Osteoblast (primary cell): ENCODE measurements around the gene SLC12A5. TPM values are rescaled to one million over a fixed set of nuclear protein-coding genes. Genes with fewer than 3 reads are reported as not detected.

ENCODE experiments used
- DNase-seq: peaks from one replicate; pipeline ENCODE4 v3.0.0; 2011; ENCODE audit warnings: low spot score, mixed read lengths; ENCODE audit not compliant: insufficient read length; ENCODE audit errors: missing footprints
- H2AFZ ChIP-seq: 2 replicates; pipeline ENCODE4 v1.6.0; 2011; ENCODE audit warnings: mild to moderate bottlenecking, low read length
- H3K27ac ChIP-seq: 2 replicates; pipeline ENCODE4 v1.5.1; 2011; ENCODE audit warnings: mild to moderate bottlenecking, low read depth, low read length, moderate library complexity
- H3K27me3 ChIP-seq: 2 replicates; pipeline ENCODE4 v1.6.0; 2012; ENCODE audit warnings: mild to moderate bottlenecking, control low read depth, inconsistent platforms, low read length, moderate library complexity; ENCODE audit not compliant: insufficient read depth
- H3K36me3 ChIP-seq: 2 replicates; pipeline ENCODE4 v1.5.1; 2011; ENCODE audit warnings: mild to moderate bottlenecking, low read length, control low read depth, moderate library complexity; ENCODE audit not compliant: insufficient read depth
- H3K4me1 ChIP-seq: 2 replicates; pipeline ENCODE4 v1.5.1; 2011; ENCODE audit warnings: mild to moderate bottlenecking, low read length, control low read depth, moderate library complexity; ENCODE audit not compliant: insufficient read depth
- H3K4me2 ChIP-seq: 2 replicates; pipeline ENCODE4 v1.6.0; 2011; ENCODE audit warnings: mild to moderate bottlenecking, low read length; ENCODE audit not compliant: insufficient read depth
- H3K4me3 ChIP-seq: fragments of 200-600 bp; sonication (generic); 3 replicates; pipeline ENCODE4 v1.5.1; 2012; ENCODE audit warnings: mild to moderate bottlenecking, low read length, inconsistent platforms; ENCODE audit not compliant: insufficient read depth
- H3K79me2 ChIP-seq: 2 replicates; pipeline ENCODE4 v1.6.0; 2012; ENCODE audit warnings: mild to moderate bottlenecking, low read length, control low read depth, inconsistent platforms; ENCODE audit not compliant: insufficient read depth
- H3K9me3 ChIP-seq: 2 replicates; pipeline ENCODE4 v1.5.1; 2011; ENCODE audit warnings: low read depth, low read length, control low read depth
- H4K20me1 ChIP-seq: 2 replicates; pipeline ENCODE4 v1.6.0; 2012; ENCODE audit warnings: mild to moderate bottlenecking, low read length, control low read depth; ENCODE audit not compliant: insufficient read depth
- total RNA-seq: library from RNA; depleted of rRNA; stranded (reverse); fragments of >200 nt; gene quantifications from 2 replicates; pipeline ENCODE4 v1.2.3, GENCODE V29; 2012
- TF ChIP-seq, protein P1 (sequence below): IDR thresholded peaks from 2 replicates; pipeline ENCODE4 v1.5.1; 2011; ENCODE audit warnings: mild to moderate bottlenecking, low read depth, low read length, moderate library complexity; ENCODE audit errors: extremely low read depth

SLC12A5 gene
- total RNA-seq, 1 donor: under 0.01 TPM

DNA sequence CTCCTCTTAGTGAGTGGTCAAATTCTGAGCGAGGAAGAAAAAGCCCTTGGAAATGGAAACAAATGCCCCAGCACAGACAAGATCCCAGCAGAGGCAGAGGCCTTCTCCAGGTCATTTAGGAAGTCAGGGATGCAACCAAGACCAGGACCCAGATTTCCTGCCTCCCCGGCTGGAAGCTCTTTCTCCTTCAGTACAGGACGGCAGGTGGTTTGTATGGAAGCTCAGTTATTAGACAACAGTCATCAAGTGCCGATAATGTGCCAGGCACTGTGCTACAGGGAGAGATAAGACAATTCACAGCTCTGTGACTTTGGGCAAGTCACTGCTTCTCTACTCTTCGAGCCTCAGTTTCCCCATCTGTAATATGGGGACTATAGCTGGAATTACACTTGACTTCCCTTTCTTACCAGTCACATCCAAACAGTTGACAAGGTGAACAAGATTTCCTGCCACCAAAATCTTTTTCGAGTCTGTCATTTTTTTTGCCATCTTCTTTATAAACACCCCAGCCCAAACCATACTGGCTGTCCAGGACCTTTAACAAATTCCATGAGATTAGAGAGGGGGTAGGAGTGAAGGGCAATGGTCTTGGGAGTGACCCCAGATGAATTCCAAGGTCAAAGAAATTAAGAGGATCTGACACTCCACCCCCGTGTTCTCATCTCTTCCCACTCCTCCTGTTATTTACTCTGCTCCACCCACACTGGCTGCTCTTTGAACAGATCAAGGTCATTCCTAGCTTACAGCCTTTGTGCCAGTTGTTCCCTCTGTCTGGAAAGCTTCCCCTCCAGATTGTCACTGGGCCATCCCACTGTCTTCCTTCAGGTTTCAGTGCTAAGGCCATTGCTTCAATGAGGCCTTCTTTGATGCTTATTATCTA is 14.3 kb upstream of the SLC12A5 start:
- Histone ChIP-seq H3K79me2 (no peaks in the 10 kb centered on the region), H2AFZ (no peak overlapping the region), H3K9me3 (no peaks in the 10 kb centered on the region), H3K4me3 (no peak overlapping the region), H3K27me3 (peaks cover 30% of the 10 kb centered on the region), H4K20me1 (no peaks in the 10 kb centered on the region), H3K27ac (no peak overlapping the region), H3K36me3 (no peaks in the 10 kb centered on the region), H3K4me1 (no peaks in the 10 kb centered on the region), H3K4me2 (no peak overlapping the region)
- TF ChIP-seq, protein P1, sequence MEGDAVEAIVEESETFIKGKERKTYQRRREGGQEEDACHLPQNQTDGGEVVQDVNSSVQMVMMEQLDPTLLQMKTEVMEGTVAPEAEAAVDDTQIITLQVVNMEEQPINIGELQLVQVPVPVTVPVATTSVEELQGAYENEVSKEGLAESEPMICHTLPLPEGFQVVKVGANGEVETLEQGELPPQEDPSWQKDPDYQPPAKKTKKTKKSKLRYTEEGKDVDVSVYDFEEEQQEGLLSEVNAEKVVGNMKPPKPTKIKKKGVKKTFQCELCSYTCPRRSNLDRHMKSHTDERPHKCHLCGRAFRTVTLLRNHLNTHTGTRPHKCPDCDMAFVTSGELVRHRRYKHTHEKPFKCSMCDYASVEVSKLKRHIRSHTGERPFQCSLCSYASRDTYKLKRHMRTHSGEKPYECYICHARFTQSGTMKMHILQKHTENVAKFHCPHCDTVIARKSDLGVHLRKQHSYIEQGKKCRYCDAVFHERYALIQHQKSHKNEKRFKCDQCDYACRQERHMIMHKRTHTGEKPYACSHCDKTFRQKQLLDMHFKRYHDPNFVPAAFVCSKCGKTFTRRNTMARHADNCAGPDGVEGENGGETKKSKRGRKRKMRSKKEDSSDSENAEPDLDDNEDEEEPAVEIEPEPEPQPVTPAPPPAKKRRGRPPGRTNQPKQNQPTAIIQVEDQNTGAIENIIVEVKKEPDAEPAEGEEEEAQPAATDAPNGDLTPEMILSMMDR: no peak
- no peak for DNase-seq

DNA sequence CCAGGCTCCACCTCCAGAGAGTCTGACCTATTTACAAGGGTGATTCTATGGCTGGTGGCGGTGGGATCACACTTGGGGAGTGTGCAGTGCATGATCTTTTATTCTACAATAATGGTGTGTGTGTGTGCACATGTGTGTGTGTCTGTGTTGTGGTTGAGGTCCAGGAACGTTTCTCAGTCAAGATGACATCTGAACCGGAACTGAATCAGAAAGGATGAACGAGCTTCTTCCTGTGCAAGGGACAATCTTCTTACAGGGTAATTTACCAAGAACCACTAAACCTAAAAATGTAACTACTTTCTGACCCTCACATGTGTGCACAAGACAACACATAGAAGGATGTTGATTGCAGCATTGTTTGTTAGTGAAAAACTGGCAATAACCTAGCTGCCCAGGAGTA is 11.7 kb upstream of the SLC12A5 start:
- no peak overlapping the region for H3K27ac ChIP-seq
- peaks cover 2% of the 10 kb centered on the region for H3K4me1 ChIP-seq
- no peak for DNase-seq
- H4K20me1 ChIP-seq: no peaks in the 10 kb centered on the region
- H3K79me2 ChIP-seq: no peaks in the 10 kb centered on the region
- H3K27me3 ChIP-seq: peaks cover 18% of the 10 kb centered on the region
- H3K9me3 ChIP-seq: no peaks in the 10 kb centered on the region
- H3K4me2 ChIP-seq: no peak overlapping the region
- TF ChIP-seq, protein P1: no peak
- H3K36me3 ChIP-seq: no peaks in the 10 kb centered on the region
- no peak overlapping the region for H3K4me3 ChIP-seq
- H2AFZ ChIP-seq: no peak overlapping the region

DNA sequence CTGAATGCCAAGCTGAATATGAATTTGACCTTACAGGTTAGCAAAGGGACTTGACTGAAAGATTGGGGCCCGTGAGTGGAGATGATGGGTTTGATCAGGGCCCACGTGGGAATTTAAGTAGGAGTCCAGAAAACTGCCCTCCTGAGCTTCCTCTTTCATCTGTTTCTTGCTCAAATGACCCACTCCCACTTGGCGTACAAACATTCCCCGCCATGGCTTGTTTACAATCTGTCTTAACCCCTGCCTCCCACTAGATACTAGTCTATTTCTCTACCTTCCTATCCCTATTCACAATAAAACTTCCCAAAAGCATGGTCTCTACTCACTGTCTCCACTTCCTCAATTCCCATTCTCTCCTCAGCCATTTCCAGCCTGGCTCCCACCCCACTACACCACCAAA is 10.9 kb upstream of the SLC12A5 start:
- Histone ChIP-seq H3K27me3 (peaks cover 17% of the 10 kb centered on the region), H3K4me2 (no peak overlapping the region), H3K79me2 (no peaks in the 10 kb centered on the region), H3K36me3 (no peaks in the 10 kb centered on the region), H3K4me3 (no peak overlapping the region), H3K4me1 (peaks cover 6% of the 10 kb centered on the region), H3K27ac (no peak overlapping the region), H3K9me3 (no peaks in the 10 kb centered on the region), H4K20me1 (no peaks in the 10 kb centered on the region), H2AFZ (no peak overlapping the region)
- DNase-seq: no peak
- TF ChIP-seq, protein P1: no peak

DNA sequence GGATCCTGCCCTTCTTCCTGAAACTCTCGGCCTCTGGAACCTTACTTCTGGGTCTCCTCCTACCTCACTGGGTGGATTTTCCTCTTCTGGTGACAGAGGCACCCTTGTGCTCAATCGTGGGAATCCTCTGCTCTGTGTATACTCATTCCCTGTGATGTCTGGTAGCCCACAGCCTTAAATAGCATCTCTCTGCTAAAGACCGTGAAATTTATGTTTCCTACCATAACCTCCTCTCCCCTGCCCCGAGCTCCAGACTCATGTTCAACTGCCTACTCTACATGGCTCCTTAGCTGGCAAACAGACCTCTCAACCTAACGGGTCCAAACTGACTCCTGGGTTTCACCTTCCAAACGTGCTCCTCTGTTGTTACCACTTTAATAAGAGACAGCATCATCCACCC is 10.4 kb upstream of the SLC12A5 start:
- TF ChIP-seq, protein P1: no peak
- Histone ChIP-seq H3K4me3 (no peak overlapping the region), H3K27ac (no peak overlapping the region), H3K36me3 (no peaks in the 10 kb centered on the region), H3K4me2 (no peak overlapping the region), H4K20me1 (no peaks in the 10 kb centered on the region), H2AFZ (no peak overlapping the region), H3K79me2 (no peaks in the 10 kb centered on the region), H3K4me1 (peaks cover 6% of the 10 kb centered on the region), H3K27me3 (peaks cover 21% of the 10 kb centered on the region), H3K9me3 (no peaks in the 10 kb centered on the region)
- DNase-seq: peak; percentile 62
